ENCODE measurements around the gene TMTC1. TPM values are rescaled to one million over a fixed set of nuclear protein-coding genes. Genes with fewer than 3 reads are reported as not detected.

The TMTC1 gene
- polyA plus RNA-seq, 1 of the 3 experiments (the other 2 are of a cell fraction): 0.13 TPM

GRCh38 chr12:29794862-29795261 lies 11.1 kb upstream of the TMTC1 start:
- no peak overlapping the region for H3K27ac ChIP-seq (ENCODE audit: low read depth in 2 of 2, low read length in 1 of 2)
- H3K79me2 ChIP-seq (ENCODE audit: insufficient read depth): no peaks in the 10 kb centered on the region
- ChIA-PET POLR2A (no interaction called here), CTCF (no interaction called here)
- no peaks in the 10 kb centered on the region for H3K9me3 ChIP-seq
- no peak overlapping the region for H3K4me2 ChIP-seq
- H4K20me1 ChIP-seq (ENCODE audit: insufficient read depth): no peaks in the 10 kb centered on the region
- H3K4me3 ChIP-seq (ENCODE audit: low read depth in 2 of 2, low read length in 1 of 2): no peak overlapping the region
- no peak for TF ChIP-seq RAD21 (IDR thresholded peaks at IDR 0.05; ENCODE audit: low read length)
- no peak for TF ChIP-seq FOXJ3 (CRISPR knock-in tag; IDR thresholded peaks at IDR 0.05)
- TF ChIP-seq EP300 (IDR thresholded peaks at IDR 0.05; ENCODE audit: borderline replicate concordance in 1 of 2, low read depth in 1 of 2, low read length in 1 of 2): no peak
- TF ChIP-seq RFX5 (IDR thresholded peaks at IDR 0.05; ENCODE audit: low read length): no peak
- no peak for TF ChIP-seq PBX3 (IDR thresholded peaks at IDR 0.05)
- no peak for TF ChIP-seq SMC3 (IDR thresholded peaks at IDR 0.05; ENCODE audit: low read depth, low read length)
- TF ChIP-seq RXRA (IDR thresholded peaks at IDR 0.05; ENCODE audit: borderline replicate concordance, low read depth): no peak
- TF ChIP-seq, protein P1, sequence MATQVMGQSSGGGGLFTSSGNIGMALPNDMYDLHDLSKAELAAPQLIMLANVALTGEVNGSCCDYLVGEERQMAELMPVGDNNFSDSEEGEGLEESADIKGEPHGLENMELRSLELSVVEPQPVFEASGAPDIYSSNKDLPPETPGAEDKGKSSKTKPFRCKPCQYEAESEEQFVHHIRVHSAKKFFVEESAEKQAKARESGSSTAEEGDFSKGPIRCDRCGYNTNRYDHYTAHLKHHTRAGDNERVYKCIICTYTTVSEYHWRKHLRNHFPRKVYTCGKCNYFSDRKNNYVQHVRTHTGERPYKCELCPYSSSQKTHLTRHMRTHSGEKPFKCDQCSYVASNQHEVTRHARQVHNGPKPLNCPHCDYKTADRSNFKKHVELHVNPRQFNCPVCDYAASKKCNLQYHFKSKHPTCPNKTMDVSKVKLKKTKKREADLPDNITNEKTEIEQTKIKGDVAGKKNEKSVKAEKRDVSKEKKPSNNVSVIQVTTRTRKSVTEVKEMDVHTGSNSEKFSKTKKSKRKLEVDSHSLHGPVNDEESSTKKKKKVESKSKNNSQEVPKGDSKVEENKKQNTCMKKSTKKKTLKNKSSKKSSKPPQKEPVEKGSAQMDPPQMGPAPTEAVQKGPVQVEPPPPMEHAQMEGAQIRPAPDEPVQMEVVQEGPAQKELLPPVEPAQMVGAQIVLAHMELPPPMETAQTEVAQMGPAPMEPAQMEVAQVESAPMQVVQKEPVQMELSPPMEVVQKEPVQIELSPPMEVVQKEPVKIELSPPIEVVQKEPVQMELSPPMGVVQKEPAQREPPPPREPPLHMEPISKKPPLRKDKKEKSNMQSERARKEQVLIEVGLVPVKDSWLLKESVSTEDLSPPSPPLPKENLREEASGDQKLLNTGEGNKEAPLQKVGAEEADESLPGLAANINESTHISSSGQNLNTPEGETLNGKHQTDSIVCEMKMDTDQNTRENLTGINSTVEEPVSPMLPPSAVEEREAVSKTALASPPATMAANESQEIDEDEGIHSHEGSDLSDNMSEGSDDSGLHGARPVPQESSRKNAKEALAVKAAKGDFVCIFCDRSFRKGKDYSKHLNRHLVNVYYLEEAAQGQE (IDR thresholded peaks at IDR 0.05; ENCODE audit: low read depth, low read length): no peak
- no peak for TF ChIP-seq TAF1 (IDR thresholded peaks at IDR 0.05; ENCODE audit: borderline replicate concordance, low read depth, low read length)
- TF ChIP-seq EZH2phosphoT487 (IDR thresholded peaks at IDR 0.05; ENCODE audit: borderline replicate concordance, low read depth): no peak
- no peak for TF ChIP-seq TCF12 (IDR thresholded peaks at IDR 0.05)
- H2AFZ ChIP-seq (ENCODE audit: low read depth): no peak overlapping the region
- DNase-seq: no peak
- no peaks in the 10 kb centered on the region for H3K9me2 ChIP-seq
- H3K4me1 ChIP-seq (ENCODE audit: control insufficient read depth in 1 of 2, insufficient read depth in 2 of 2, low read depth in 1 of 2, low read length in 1 of 2): peaks cover 3 to 7% of the 10 kb centered on the region in 2 experiments; a peak in 2 of 4 replicates
- no peaks in the 10 kb centered on the region for H3K36me3 ChIP-seq (replicated peaks in 1 of 2; ENCODE audit: control insufficient read depth in 1 of 2, insufficient read depth in 2 of 2, low read length in 1 of 2)
- H3F3A ChIP-seq (replicated peaks; ENCODE audit: insufficient read depth): peaks cover 36% of the 10 kb centered on the region
- H3K27me3 ChIP-seq (ENCODE audit: insufficient read depth): no peaks in the 10 kb centered on the region
- H3K9ac ChIP-seq: no peak overlapping the region

DNA sequence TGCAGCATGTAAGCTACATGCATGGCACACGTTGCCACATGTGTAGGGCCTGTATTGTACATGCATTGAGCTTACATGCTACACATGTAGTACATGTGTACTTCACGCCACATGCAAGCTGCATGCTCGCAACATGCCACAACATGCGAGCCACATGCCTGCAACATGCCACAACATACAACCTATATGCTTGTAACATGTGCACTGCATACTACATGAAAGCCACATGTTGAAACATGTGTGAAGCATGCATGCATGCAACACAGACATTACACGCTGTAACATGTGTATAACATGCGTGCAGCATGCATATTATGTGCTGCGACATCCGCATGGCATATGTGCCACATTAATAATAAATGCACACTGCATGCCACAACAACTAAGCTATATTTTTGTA lies 9.1 kb upstream of the TMTC1 start:
- Histone ChIP-seq H3K9me2 (no peaks in the 10 kb centered on the region), H3K27me3 (ENCODE audit: insufficient read depth) (no peaks in the 10 kb centered on the region; the same call in 1 of the 2 replicates), H3K9me3 (no peaks in the 10 kb centered on the region), H4K20me1 (ENCODE audit: insufficient read depth) (no peaks in the 10 kb centered on the region), H3K9ac (no peak overlapping the region), H3K4me3 (ENCODE audit: low read depth in 2 of 2, low read length in 1 of 2) (no peak overlapping the region), H3K79me2 (ENCODE audit: insufficient read depth) (no peaks in the 10 kb centered on the region), H3K4me1 (ENCODE audit: control insufficient read depth in 1 of 2, insufficient read depth in 2 of 2, low read depth in 1 of 2, low read length in 1 of 2) (peaks cover 0 to 7% of the 10 kb centered on the region in 2 experiments; a peak in 1 of 4 replicates), H2AFZ (ENCODE audit: low read depth) (no peak overlapping the region), H3K27ac (ENCODE audit: low read depth in 2 of 2, low read length in 1 of 2) (no peak overlapping the region), H3F3A (replicated peaks; ENCODE audit: insufficient read depth) (peaks cover 36% of the 10 kb centered on the region), H3K36me3 (replicated peaks in 1 of 2; ENCODE audit: control insufficient read depth in 1 of 2, insufficient read depth in 2 of 2, low read length in 1 of 2) (no peaks in the 10 kb centered on the region), H3K4me2 (no peak overlapping the region)
- POLR2A ChIA-PET: no interaction called here
- no peak for DNase-seq
- TF ChIP-seq NFIC (IDR thresholded peaks at IDR 0.05; ENCODE audit: borderline replicate concordance) (no peak), YY1 (IDR thresholded peaks at IDR 0.05; ENCODE audit: low read depth) (no peak), IRF3 (IDR thresholded peaks at IDR 0.05; ENCODE audit: low read depth, low read length) (no peak), TAF1 (IDR thresholded peaks at IDR 0.05; ENCODE audit: borderline replicate concordance, low read depth, low read length) (no peak), ELF1 (IDR thresholded peaks at IDR 0.05) (no peak), SMC3 (IDR thresholded peaks at IDR 0.05; ENCODE audit: low read depth, low read length) (no peak), EZH2phosphoT487 (IDR thresholded peaks at IDR 0.05; ENCODE audit: borderline replicate concordance, low read depth) (no peak), EP300 (IDR thresholded peaks at IDR 0.05; ENCODE audit: borderline replicate concordance in 1 of 2, low read depth in 1 of 2, low read length in 1 of 2) (no peak), CHD2 (IDR thresholded peaks at IDR 0.05; ENCODE audit: low read length, partially characterized antibody) (no peak), RCOR1 (IDR thresholded peaks at IDR 0.05; ENCODE audit: low read length) (no peak)
- TF ChIP-seq, protein P2, sequence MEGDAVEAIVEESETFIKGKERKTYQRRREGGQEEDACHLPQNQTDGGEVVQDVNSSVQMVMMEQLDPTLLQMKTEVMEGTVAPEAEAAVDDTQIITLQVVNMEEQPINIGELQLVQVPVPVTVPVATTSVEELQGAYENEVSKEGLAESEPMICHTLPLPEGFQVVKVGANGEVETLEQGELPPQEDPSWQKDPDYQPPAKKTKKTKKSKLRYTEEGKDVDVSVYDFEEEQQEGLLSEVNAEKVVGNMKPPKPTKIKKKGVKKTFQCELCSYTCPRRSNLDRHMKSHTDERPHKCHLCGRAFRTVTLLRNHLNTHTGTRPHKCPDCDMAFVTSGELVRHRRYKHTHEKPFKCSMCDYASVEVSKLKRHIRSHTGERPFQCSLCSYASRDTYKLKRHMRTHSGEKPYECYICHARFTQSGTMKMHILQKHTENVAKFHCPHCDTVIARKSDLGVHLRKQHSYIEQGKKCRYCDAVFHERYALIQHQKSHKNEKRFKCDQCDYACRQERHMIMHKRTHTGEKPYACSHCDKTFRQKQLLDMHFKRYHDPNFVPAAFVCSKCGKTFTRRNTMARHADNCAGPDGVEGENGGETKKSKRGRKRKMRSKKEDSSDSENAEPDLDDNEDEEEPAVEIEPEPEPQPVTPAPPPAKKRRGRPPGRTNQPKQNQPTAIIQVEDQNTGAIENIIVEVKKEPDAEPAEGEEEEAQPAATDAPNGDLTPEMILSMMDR (IDR thresholded peaks at IDR 0.05): no peak
- CTCF ChIA-PET: interaction anchor here (0.6 kb wide), 1 partner anchor 1537 kb away, joined by 3 read pairs; no protein-coding TSS in a partner anchor
- WGBS (ENCODE audit: low lambda C conversion rate): 48% methylated on average over 6 of the region's 8 CpGs
